ENCODE measurements around the gene MAPK7.
"Not testable (repeated sequence)": the region's sequence is repeated elsewhere in the genome, so short reads cannot be mapped to it uniquely, and the experiment has no call there.

Gene MAPK7

GRCh38 chr17:19347323-19348080 is 30.8 kb upstream of the MAPK7 start:
- DNase-seq (no peak), ATAC-seq (replicated peaks) (peak; percentile 44 to 60)
- Mint-ChIP-seq H3K4me3 (no peak overlapping the region), H3K27ac (peak overlapping the region; percentile 71), H3K36me3 (peaks cover 0 to 2% of the 10 kb centered on the region in 2 donors), H3K9me3 (no peaks in the 10 kb centered on the region), H3K27me3 (peaks cover 13 to 14% of the 10 kb centered on the region in 2 donors), H3K4me1 (peaks cover 9% of the 10 kb centered on the region in 2 donors)

DNA sequence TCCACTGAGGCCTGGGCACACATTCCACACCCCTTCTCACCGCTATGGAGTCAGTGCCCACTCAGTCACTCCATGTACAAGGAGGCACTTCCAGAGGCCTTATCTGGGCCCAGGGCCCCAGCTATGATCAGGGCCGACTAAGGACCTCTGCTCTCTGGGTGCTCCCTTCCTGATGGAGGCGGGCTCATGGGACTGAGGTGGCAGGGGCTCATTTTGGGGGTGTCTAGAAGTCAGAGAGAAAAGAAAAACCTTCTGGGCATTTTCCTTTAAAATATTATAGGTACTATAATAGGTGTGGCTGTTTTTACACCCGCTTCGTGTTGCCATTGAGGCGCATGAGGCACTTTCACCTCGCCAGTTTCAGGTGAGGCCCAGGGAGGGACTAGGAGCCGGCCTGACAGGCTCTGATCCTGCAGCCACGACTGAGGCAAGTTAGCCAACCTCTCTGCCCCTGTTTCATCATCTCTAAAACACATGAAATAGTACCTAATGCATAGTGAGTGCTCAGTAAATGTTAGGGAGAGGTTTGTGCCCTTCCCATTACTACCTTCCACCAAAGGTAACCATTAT is 30.1 kb upstream of the MAPK7 start:
- Mint-ChIP-seq H3K36me3 (peaks cover 0 to 2% of the 10 kb centered on the region in 2 donors), H3K9me3 (no peaks in the 10 kb centered on the region), H3K4me3 (no peak overlapping the region), H3K4me1 (peaks cover 7 to 9% of the 10 kb centered on the region in 2 donors), H3K27me3 (peaks cover 13 to 14% of the 10 kb centered on the region in 2 donors), H3K27ac (no peak overlapping the region)
- ATAC-seq (replicated peaks) (no peak), DNase-seq (no peak)

DNA sequence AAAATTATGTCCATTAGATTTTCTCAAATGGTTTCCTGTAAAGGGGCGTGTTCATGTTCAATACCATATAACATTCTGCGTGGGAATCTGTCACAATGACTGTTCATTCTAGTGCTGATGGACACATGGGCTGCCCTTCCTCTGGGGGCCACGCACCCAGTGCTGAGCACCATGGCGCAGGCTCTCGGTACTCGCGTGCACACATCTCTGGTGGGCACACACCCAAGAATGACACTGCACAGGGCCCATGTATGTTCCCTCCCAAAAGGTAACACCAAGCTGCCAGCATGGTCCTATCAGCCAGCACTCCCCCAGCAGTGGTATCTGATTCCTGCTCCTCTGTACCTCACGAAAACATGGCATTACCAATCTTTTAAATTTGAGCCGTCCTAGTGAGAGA is 29.5 kb upstream of the MAPK7 start:
- peaks cover 13 to 14% of the 10 kb centered on the region in 2 donors for H3K27me3 Mint-ChIP-seq
- H3K36me3 Mint-ChIP-seq: peaks cover 0 to 2% of the 10 kb centered on the region in 2 donors
- H3K4me1 Mint-ChIP-seq: peaks cover 7 to 9% of the 10 kb centered on the region in 2 donors
- no peaks in the 10 kb centered on the region for H3K9me3 Mint-ChIP-seq
- H3K27ac Mint-ChIP-seq: no peak overlapping the region
- DNase-seq (no peak), ATAC-seq (replicated peaks) (no peak)
- no peak overlapping the region for H3K4me3 Mint-ChIP-seq

- H3K4me3 Mint-ChIP-seq; H3K27ac Mint-ChIP-seq; ATAC-seq (replicated peaks); H3K9me3 Mint-ChIP-seq; DNase-seq; H3K4me1 Mint-ChIP-seq; H3K36me3 Mint-ChIP-seq: not testable (repeated sequence)
- H3K27me3 Mint-ChIP-seq: peaks cover 16 to 22% of the 10 kb centered on the region in 2 donors
Observed at GRCh38 chr17:19353401-19353800, 24.9 kb upstream of the MAPK7 start.

- DNase-seq (no peak), ATAC-seq (replicated peaks) (no peak)
- no peaks in the 10 kb centered on the region for H3K36me3 Mint-ChIP-seq
- peaks cover 28 to 34% of the 10 kb centered on the region in 2 donors for H3K27me3 Mint-ChIP-seq
- no peaks in the 10 kb centered on the region for H3K4me1 Mint-ChIP-seq
- no peak overlapping the region for H3K27ac Mint-ChIP-seq
- no peaks in the 10 kb centered on the region for H3K9me3 Mint-ChIP-seq
- no peak overlapping the region for H3K4me3 Mint-ChIP-seq
Observed at GRCh38 chr17:19354748-19355147, 23.6 kb upstream of the MAPK7 start.

- no peak for ATAC-seq (replicated peaks)
Observed at GRCh38 chr17:19357351-19357750, 20.9 kb upstream of the MAPK7 start.

GRCh38 chr17:19357761-19358160 is 20.5 kb upstream of the MAPK7 start:
- peaks cover 19 to 40% of the 10 kb centered on the region in 2 donors for H3K27me3 Mint-ChIP-seq
- DNase-seq (no peak), ATAC-seq (replicated peaks) (no peak)
- H3K4me3 Mint-ChIP-seq: no peak overlapping the region
- no peak overlapping the region for H3K27ac Mint-ChIP-seq
- no peaks in the 10 kb centered on the region for H3K9me3 Mint-ChIP-seq
- H3K4me1 Mint-ChIP-seq: peaks cover 0 to 11% of the 10 kb centered on the region in 2 donors
- no peaks in the 10 kb centered on the region for H3K36me3 Mint-ChIP-seq

More at GRCh38 chr17:19357351-19357750, 20.9 kb upstream of the MAPK7 start:
- H3K4me1 Mint-ChIP-seq: peaks cover 0 to 10% of the 10 kb centered on the region in 2 donors
- no peaks in the 10 kb centered on the region for H3K36me3 Mint-ChIP-seq
- DNase-seq: no peak
- no peak overlapping the region for H3K27ac Mint-ChIP-seq
- H3K27me3 Mint-ChIP-seq: peaks cover 19 to 40% of the 10 kb centered on the region in 2 donors
- H3K9me3 Mint-ChIP-seq: no peaks in the 10 kb centered on the region
- no peak overlapping the region for H3K4me3 Mint-ChIP-seq

DNA sequence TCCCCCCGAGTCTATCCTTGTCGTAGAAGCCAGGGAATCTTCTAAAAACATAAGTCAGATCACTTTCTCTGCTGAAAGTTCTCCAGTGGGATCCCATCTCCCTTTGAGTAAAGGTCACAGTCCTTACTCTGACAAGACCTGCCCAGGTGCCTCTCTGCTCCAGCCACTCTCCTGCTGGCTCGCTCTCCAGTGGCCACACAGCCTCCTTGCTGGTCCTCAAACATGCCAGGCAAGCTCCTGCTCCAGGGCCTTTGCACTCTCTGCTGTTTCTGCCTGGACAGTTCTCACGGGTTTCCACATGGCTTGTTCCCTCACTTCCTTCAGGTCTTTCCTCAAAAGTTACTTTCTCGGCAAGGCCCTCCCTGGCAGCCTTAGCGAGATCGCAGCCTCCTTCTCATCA is 19.1 kb upstream of the MAPK7 start:
- DNase-seq (no peak), ATAC-seq (replicated peaks) (no peak)
- Mint-ChIP-seq H3K36me3 (no peaks in the 10 kb centered on the region), H3K9me3 (no peaks in the 10 kb centered on the region), H3K27ac (no peak overlapping the region), H3K4me3 (no peak overlapping the region), H3K4me1 (peaks cover 2 to 15% of the 10 kb centered on the region in 2 donors), H3K27me3 (peaks cover 17 to 45% of the 10 kb centered on the region in 2 donors)

DNA sequence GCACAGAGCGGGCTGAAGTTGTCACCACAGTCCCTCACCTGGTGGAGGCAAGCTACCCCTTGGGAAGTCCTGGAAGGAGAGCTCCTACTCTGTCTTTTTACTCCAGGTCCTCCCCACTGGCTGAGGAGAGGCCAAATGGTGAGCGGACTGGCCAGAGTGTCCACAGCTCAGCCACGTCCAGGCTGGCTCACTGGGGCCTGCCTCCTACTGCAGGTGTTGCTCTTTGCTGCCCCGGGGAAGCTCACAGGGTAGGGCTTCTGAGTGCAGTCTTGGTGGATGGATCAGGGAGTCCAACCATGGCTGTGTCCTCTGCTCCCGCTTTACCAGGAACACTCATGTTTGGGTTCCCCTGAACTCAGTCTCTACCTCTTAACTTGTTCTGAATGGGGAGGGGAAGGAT is 18.4 kb upstream of the MAPK7 start:
- no peak for DNase-seq
- peaks cover 15 to 46% of the 10 kb centered on the region in 2 donors for H3K27me3 Mint-ChIP-seq
- no peak for ATAC-seq (replicated peaks)

DNA sequence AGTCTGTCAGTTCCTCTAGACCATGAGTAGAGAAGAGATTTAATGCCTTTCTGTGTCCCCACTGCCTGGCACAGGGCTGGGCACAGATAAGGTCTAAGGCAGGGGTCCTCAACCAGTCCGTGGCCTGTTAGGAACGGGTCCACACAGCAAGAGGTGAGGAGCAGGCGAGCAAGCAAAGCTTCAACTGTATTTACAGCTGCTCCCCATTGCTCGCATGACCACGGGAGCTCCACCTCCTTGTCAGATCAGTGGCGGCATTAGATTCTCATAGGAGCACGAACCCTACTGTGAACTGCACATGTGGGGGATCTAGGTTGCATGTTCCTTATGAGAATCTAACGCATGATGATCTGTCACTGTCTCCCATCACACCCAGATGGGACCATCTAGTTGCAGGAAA is 17.5 kb upstream of the MAPK7 start:
- Mint-ChIP-seq H3K36me3 (no peaks in the 10 kb centered on the region), H3K4me1 (peaks cover 2 to 15% of the 10 kb centered on the region in 2 donors), H3K4me3 (no peak overlapping the region), H3K27me3 (peaks cover 15 to 48% of the 10 kb centered on the region in 2 donors), H3K9me3 (no peaks in the 10 kb centered on the region), H3K27ac (no peak overlapping the region)
- no peak for ATAC-seq (replicated peaks)
- DNase-seq: no peak

More for the DNA sequence above, 18.4 kb upstream of the MAPK7 start:
- no peaks in the 10 kb centered on the region for H3K36me3 Mint-ChIP-seq
- H3K27ac Mint-ChIP-seq: no peak overlapping the region
- peaks cover 2 to 15% of the 10 kb centered on the region in 2 donors for H3K4me1 Mint-ChIP-seq
- H3K4me3 Mint-ChIP-seq: no peak overlapping the region
- no peaks in the 10 kb centered on the region for H3K9me3 Mint-ChIP-seq

- peak overlapping the region; percentile 47 to 63 for H3K4me3 Mint-ChIP-seq
- ATAC-seq (replicated peaks) (no peak), DNase-seq (no peak)
- no peaks in the 10 kb centered on the region for H3K9me3 Mint-ChIP-seq
- H3K27me3 Mint-ChIP-seq: peaks cover 15 to 52% of the 10 kb centered on the region in 2 donors
- H3K27ac Mint-ChIP-seq: no peak overlapping the region
- H3K4me1 Mint-ChIP-seq: peaks cover 2 to 15% of the 10 kb centered on the region in 2 donors
- H3K36me3 Mint-ChIP-seq: no peaks in the 10 kb centered on the region
Observed at GRCh38 chr17:19361326-19361725, 17.0 kb upstream of the MAPK7 start.

DNA sequence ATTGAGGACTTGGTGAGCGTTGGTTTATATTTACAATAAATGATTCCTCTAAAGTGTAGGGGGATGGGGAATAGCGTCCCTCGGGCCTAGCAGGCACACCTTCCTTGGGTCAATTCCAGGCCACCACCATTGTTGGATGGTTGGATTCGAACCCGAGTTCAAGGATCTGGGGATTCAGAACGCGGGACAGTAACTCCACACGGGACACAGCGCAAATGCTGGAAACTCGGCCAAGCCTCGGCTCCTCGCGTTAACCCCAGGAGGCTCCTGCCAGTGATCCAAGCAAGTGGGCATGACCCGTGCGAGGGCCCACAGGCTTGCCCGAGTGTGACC is 16.4 kb upstream of the MAPK7 start:
- H3K4me3 Mint-ChIP-seq: peak overlapping the region; percentile 87 to 88
- no peak overlapping the region for H3K27ac Mint-ChIP-seq

DNA sequence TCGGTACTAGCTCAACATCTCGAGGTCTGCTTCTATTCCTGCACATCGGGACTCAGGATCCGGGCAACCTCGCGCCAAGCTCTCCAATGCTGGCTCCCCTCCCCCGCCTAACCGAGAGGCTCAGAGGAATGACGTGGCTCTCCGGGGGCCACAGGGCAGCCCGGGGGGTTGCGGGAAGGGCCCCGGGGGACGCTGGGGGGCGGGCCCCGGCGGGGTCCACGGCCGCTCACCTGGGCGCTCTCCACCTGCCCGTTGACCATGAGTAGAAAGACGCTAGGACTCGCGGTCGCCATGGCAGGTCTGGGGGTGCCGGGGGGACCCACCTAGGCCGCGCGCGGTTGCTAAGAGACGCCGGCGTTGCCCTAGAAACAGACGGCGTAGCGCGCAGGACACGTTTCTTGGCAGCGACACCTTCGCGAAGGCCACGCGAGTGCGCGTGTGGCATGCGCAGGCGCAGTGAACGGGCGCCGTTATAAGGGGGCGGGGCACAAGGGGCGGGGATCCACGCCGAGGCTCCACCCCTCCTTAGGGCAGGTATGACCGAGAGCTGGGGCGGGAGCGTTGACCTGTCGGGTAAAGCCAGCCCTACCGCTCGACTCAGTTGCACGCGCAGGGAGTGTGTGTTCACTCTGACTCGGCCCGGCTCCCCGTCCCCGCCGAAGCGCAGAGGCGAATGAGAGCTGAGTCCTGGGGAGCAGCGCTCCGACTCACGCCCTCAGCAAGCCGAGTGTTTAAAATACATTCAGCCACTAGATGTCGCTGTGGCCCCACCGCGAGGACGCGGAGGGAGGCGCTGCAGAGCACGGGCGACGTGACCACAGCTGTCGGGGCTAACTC is 15.8 kb upstream of the MAPK7 start, which contains the start of gene B9D1:
Gene B9D1 (minus strand): TSS at position 447 of the 837 bp plus-strand sequence. CDS start 154 bp downstream, at position 293.
- Mint-ChIP-seq H3K27ac (peak within 1 kb of the TSS; percentile 69), H3K9me3 (no peaks in the 10 kb centered on the region), H3K4me3 (peak within 1 kb of the TSS; percentile 87 to 88), H3K4me1 (peaks cover 2 to 15% of the 10 kb centered on the region in 2 donors), H3K27me3 (peaks cover 15 to 43% of the 10 kb centered on the region in 2 donors), H3K36me3 (no peaks in the 10 kb centered on the region)
- ATAC-seq (replicated peaks): peak; percentile 87 to 90
- DNase-seq: peak; percentile 86

More for the DNA sequence above, 16.4 kb upstream of the MAPK7 start:
- Mint-ChIP-seq H3K4me1 (peaks cover 2 to 15% of the 10 kb centered on the region in 2 donors), H3K27me3 (peaks cover 15 to 48% of the 10 kb centered on the region in 2 donors), H3K9me3 (no peaks in the 10 kb centered on the region), H3K36me3 (no peaks in the 10 kb centered on the region)
- ATAC-seq (replicated peaks): no peak
- no peak for DNase-seq

DNA sequence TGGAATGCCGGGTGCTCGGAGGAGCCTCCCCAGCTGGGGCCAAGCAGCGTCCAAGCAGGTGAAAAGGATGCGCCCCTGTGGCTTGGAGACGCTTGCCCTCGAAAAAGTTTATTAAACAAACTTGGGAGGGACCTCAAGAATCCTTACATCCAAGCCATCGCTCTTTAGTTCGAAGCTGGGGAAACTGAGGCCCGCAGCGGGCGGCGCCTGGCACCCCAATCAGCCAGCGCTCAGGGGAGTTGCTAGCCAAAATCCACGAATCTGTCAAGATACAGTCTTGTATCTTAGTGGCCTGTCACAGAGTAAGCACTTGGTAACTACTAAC is 15.2 kb upstream of the MAPK7 start:
- Mint-ChIP-seq H3K4me3 (peak overlapping the region; percentile 87 to 88), H3K27ac (peak overlapping the region; percentile 61), H3K36me3 (no peaks in the 10 kb centered on the region), H3K4me1 (peaks cover 2 to 15% of the 10 kb centered on the region in 2 donors), H3K27me3 (peaks cover 15 to 43% of the 10 kb centered on the region in 2 donors), H3K9me3 (no peaks in the 10 kb centered on the region)
- ATAC-seq (replicated peaks): no peak
- no peak for DNase-seq
